Measurements from ENCODE around the gene TOP1. TPM values are rescaled to one million over a fixed set of nuclear protein-coding genes. Genes with fewer than 3 reads are reported as not detected.

The TOP1 gene
- total RNA-seq, 2 donors from 2014 or later, result 19.7 to 21.2 TPM

DNA sequence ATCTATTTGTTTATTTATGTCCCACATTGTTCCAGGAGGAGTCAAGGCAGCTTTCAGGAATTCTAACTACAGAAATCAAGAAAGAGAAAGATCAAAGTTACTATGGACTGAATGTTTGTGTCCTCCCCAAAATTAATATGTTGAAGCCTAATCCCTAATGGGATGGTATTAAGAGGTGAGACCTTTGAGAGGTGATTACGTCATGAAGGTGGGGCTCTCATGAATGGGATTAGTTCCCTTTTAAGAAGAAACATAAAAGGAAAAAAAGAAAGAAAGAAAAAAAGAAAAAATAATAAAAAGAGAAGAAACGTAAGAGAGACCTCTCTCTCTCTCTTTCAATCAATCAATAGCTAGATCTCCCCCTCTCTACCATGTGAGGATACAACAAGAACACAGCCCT lies 44.7 kb upstream of the TOP1 start:
- Histone ChIP-seq H3K9me3 (no peaks in the 10 kb centered on the region), H3K27ac (no peak overlapping the region), H3K4me3 (no peak overlapping the region), H3K36me3 (no peaks in the 10 kb centered on the region), H3K27me3 (no peaks in the 10 kb centered on the region), H3K4me1 (no peaks in the 10 kb centered on the region)
- TF ChIP-seq, protein P1, sequence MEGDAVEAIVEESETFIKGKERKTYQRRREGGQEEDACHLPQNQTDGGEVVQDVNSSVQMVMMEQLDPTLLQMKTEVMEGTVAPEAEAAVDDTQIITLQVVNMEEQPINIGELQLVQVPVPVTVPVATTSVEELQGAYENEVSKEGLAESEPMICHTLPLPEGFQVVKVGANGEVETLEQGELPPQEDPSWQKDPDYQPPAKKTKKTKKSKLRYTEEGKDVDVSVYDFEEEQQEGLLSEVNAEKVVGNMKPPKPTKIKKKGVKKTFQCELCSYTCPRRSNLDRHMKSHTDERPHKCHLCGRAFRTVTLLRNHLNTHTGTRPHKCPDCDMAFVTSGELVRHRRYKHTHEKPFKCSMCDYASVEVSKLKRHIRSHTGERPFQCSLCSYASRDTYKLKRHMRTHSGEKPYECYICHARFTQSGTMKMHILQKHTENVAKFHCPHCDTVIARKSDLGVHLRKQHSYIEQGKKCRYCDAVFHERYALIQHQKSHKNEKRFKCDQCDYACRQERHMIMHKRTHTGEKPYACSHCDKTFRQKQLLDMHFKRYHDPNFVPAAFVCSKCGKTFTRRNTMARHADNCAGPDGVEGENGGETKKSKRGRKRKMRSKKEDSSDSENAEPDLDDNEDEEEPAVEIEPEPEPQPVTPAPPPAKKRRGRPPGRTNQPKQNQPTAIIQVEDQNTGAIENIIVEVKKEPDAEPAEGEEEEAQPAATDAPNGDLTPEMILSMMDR (IDR thresholded peaks at IDR 0.05), result no peak
- DNase-seq (ENCODE audit: low spot score), result no peak

DNA sequence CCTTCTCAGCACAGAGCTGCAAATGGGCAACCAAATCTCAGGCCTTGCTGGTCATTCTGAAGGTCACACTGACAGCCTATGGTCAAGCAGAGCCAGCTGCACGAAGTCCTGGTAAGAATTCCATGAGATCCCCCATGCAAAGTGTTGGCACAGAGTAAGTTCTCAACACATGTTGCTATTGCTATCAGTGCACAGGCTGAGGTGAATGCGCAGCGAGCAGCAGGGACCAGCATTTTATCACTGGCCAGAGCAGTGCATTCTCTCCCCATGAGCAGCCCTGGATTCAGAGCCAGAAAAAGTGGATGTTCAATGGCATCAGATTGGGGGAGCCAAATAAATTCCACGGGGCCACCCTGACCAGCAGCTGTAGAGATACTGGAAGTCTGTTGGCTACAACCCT lies 44.1 kb upstream of the TOP1 start:
- Histone ChIP-seq H3K4me3 (no peak overlapping the region), H3K27me3 (no peaks in the 10 kb centered on the region), H3K9me3 (no peaks in the 10 kb centered on the region), H3K36me3 (no peaks in the 10 kb centered on the region), H3K27ac (no peak overlapping the region), H3K4me1 (no peaks in the 10 kb centered on the region)
- DNase-seq (ENCODE audit: low spot score), result no peak
- TF ChIP-seq, protein P1 (IDR thresholded peaks at IDR 0.05), result no peak

DNA sequence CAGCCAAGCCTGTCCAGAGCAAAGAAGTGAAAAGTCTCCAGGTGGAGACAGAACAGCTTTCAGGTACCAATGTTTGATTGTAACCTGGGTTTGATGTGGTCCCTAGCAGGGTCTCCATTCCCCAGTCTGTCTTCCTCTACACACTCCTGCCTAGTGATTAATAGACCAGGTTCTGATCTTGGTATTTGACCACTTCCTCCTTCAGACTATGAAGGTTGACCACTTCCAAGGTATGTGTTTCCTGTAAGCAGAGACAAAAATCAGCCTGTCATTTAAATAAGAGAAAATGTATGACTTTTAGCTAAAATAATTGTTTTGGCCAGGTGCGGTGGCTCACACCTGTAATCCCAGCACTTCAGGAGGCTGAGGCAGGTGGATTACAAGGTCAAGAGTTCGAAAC lies 41.8 kb upstream of the TOP1 start:
- no peak overlapping the region for H3K4me3 ChIP-seq
- no peak for DNase-seq (ENCODE audit: low spot score)
- H3K27ac ChIP-seq, result no peak overlapping the region
- no peaks in the 10 kb centered on the region for H3K27me3 ChIP-seq
- H3K36me3 ChIP-seq, result no peaks in the 10 kb centered on the region
- peaks cover 0 to 8% of the 10 kb centered on the region in 2 donors for H3K4me1 ChIP-seq
- H3K9me3 ChIP-seq, result no peaks in the 10 kb centered on the region
- TF ChIP-seq, protein P1 (IDR thresholded peaks at IDR 0.05), result no peak

GRCh38 chr20:40990542-40991120 lies 38.0 kb upstream of the TOP1 start:
- H3K36me3 ChIP-seq, result no peaks in the 10 kb centered on the region
- no peak overlapping the region for H3K4me3 ChIP-seq
- H3K9me3 ChIP-seq, result no peaks in the 10 kb centered on the region
- peak; percentile 86 for DNase-seq (ENCODE audit: low spot score)
- H3K4me1 ChIP-seq, result peaks cover 0 to 8% of the 10 kb centered on the region in 2 donors
- TF ChIP-seq, protein P1 (IDR thresholded peaks at IDR 0.05), result peak; percentile 53 to 88
- H3K27ac ChIP-seq, result no peak overlapping the region
- no peaks in the 10 kb centered on the region for H3K27me3 ChIP-seq

DNA sequence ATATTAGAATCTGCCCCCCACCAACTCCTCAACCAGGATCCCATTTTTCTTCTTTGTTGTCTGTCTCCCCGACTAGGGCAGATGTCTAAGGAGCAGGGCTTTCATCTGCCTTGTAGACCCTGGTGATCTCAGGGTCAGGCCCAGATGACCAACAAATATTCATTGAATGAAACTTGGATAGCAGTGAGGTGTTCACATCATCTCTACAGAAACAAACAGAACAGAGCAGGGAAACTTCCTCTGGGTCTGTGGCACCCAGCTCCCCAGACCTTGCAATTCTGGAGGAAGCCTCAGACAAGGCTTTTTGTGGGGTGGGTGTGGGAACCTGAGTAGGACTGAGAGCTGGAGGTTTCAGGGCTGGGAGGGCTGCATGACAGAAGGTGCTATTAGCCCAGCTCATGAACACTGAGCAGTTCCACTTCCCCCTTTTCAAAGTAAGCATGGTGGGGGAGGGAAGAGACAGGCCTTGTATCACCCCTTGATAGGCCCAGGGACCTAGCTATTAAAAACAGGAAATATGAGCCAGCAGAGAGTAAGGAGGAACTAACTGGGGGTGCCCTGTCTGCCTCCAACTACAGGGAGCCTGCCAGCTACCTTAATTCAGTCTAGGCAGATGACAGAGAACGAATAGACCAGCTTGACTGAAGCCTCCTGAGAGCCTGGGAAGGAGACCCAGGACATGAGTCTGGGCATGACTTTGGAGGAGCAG lies 37.3 kb upstream of the TOP1 start:
- no peak overlapping the region for H3K27ac ChIP-seq
- TF ChIP-seq, protein P1 (IDR thresholded peaks at IDR 0.05), result no peak
- DNase-seq (ENCODE audit: low spot score), result no peak

More for the DNA sequence above, 37.3 kb upstream of the TOP1 start:
- peaks cover 0 to 8% of the 10 kb centered on the region in 2 donors for H3K4me1 ChIP-seq
- no peaks in the 10 kb centered on the region for H3K36me3 ChIP-seq
- no peaks in the 10 kb centered on the region for H3K9me3 ChIP-seq
- no peaks in the 10 kb centered on the region for H3K27me3 ChIP-seq
- no peak overlapping the region for H3K4me3 ChIP-seq
